Cardiac fibroblast (primary cell): Measurements from ENCODE around the gene ARL5C.
"Not testable (repeated sequence)": the region's sequence is repeated elsewhere in the genome, so short reads cannot be mapped to it uniquely, and the experiment has no call there.

Experiments used
- DNase-seq, 2 donors: peaks; one replicate each; pipeline versions ENCODE4 v3.0.0 to v3.0.0-alpha.2; 2010; ENCODE audit warnings: low read depth in 2 of 2
- H3K4me3 ChIP-seq, 2 donors: replicated peaks in 1 of 2; 1 replicate in 1 of 2; 2 replicates in 1 of 2; pipeline ENCODE4 v1.5.1; 2011; ENCODE audit warnings: low read depth in 2 of 2, low read length in 2 of 2, mild to moderate bottlenecking in 2 of 2, moderate library complexity in 1 of 2
- CTCF ChIP-seq: IDR thresholded peaks from one replicate; pipeline ENCODE4 v1.5.1; 2011; ENCODE audit warnings: low read depth, mild to moderate bottlenecking, low read length, inconsistent platforms

Gene ARL5C

DNA sequence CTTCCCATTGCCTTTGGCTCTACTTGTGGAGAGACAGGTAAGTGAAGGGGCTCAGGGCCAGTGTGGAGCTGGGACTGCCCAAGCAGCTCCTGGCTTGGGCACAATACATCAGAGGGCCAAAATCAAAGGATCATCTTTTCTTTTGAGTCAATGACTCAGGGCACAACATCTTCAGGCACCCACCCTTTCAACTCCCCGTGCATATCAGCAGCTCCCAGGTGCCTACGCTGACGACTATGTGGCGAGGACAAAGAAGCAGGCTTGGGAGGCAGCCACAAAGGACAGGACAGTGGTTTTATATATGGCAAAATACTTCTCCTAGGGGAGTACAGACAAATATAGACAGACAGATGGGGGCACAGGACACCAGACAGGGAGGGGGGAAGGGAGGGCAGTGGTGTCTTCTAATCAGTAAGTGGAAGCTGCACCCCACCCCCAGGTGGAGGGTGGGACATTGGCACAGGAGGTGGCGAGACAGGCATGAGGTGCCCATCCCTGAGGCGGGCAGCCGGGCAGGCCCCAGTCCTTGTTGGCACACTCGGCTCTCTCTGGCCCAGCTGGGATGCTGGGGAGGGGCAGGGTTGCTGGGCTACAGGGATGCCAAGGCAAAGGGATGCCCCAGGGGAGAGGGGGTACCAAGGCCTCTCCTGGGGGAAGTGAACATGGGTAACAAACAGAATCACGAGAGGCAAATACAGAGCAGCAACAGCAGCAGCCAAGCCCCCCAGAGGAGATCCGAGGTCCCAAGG is 7.7 kb upstream of the ARL5C start:
- no peak for TF ChIP-seq CTCF
- no peak for DNase-seq
- no peak overlapping the region for H3K4me3 ChIP-seq

GRCh38 chr17:39173080-39173479 is 7.1 kb upstream of the ARL5C start:
- H3K4me3 ChIP-seq = no peak overlapping the region
- no peak for DNase-seq
- no peak for TF ChIP-seq CTCF

DNA sequence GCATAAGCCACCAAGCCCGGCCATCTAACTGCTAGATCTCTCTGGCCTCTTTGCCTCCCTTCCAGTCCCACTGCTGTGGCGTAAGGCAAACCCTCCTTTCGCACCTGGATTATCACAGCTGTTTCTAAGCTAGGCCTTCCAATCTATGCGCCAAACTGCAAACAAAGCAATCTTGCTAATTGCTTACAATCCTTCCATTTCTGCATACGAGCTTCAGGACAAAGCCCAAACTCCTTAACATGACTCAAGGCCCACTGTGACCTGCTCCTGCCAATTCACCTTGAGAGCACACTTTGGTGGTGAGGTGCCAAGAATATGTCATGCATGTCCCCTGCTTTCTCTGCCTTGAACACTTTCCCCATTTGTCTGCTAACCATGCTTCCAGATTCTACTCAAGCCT is 6.0 kb upstream of the ARL5C start:
- no peak for DNase-seq
- no peak overlapping the region for H3K4me3 ChIP-seq
- TF ChIP-seq CTCF = no peak

GRCh38 chr17:39170558-39170957 is 4.6 kb upstream of the ARL5C start:
- no peak for TF ChIP-seq CTCF
- DNase-seq = no peak

DNA sequence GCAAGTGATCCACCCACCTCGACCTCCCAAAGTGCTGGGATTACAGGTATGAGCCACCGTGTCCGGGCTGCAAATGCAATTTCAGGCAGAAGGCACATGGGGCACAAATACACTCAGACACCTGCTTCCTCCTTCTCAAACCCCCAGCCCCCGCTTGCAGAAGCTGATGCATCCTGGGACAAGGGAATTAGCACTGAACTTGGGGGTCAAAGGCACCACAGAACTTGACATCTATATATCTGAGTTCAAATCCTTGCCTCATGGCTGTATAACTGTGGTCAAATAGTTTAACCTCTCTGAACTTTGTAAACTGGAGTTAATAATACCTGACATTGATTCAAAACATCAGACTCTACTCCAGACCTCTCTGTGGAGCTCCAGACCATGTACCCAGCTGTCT is 4.1 kb upstream of the ARL5C start:
- no peak overlapping the region for H3K4me3 ChIP-seq
- no peak for TF ChIP-seq CTCF
- DNase-seq = no peak

More at GRCh38 chr17:39170558-39170957, 4.6 kb upstream of the ARL5C start:
- H3K4me3 ChIP-seq = no peak overlapping the region

DNA sequence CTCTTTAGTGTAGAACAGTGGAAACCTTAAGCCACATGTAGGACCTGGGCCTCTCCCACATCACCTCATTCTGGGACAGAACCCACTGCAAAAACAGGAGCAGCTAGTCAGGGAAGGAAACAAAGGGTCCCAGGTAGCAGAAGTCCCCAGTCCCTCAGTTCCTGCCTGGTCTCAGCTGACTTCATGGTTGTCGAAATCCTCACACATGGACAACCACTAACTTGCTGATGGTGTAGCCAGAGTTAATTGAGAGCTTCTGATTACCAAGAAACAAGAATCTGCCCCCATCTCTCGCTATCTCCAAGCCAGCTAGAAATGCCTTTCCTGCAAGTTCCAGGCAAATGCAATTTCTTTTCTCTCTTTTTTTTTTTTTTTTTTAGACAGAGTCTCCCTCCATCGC is 3.6 kb upstream of the ARL5C start:
- H3K4me3 ChIP-seq = no peak overlapping the region
- TF ChIP-seq CTCF = no peak
- DNase-seq = no peak

GRCh38 chr17:39169101-39169500 is 3.1 kb upstream of the ARL5C start:
- no peak for TF ChIP-seq CTCF
- no peak for DNase-seq
- H3K4me3 ChIP-seq = no peak overlapping the region

- DNase-seq = not testable (repeated sequence)
These were observed 2.5 kb upstream of the ARL5C start for GRCh38 chr17:39168503-39168902.

More at GRCh38 chr17:39168503-39168902, 2.5 kb upstream of the ARL5C start:
- H3K4me3 ChIP-seq = not testable (repeated sequence)
